WTC11 (cell line): ENCODE results near the gene SMARCA2. TPM values are rescaled to one million over a fixed set of nuclear protein-coding genes. Genes with fewer than 3 reads are reported as not detected.
A peak's percentile ranks its signal among the peaks of the same experiment; 100 is the strongest.

ENCODE experiments used
- ATAC-seq: fragments of 200-7000 bp; cut with Tn5 transposase; 2 replicates; pipeline ENCODE4 v1.10.0; 2021; ENCODE audit warnings: mild to moderate bottlenecking, moderate library complexity
- CTCF ChIA-PET: fragments of 300-600 bp; sonication (Branson Sonifier 250); formaldehyde crosslinking; loops from one replicate; lab custom pipeline; 2021; ENCODE audit warnings: antibody characterized with exemption; lab: Charles Lee
- POLR2A ChIA-PET: fragments of 350-600 bp; sonication (Branson Sonifier 250); formaldehyde crosslinking; loops from one replicate; lab custom pipeline; 2021; ENCODE audit warnings: antibody characterized with exemption; lab: Charles Lee
- DNase-seq: peaks from one replicate; pipeline ENCODE4 v3.0.0; 2021; ENCODE audit warnings: low spot score
- H3K27ac Mint-ChIP-seq: 2 replicates; pipeline ENCODE4 v1.8.0; 2021; ENCODE audit warnings: mixed read lengths
- H3K27me3 Mint-ChIP-seq: 2 replicates; pipeline ENCODE4 v1.8.0; 2021; ENCODE audit warnings: low read depth, mild to moderate bottlenecking, moderate library complexity, mixed read lengths
- H3K36me3 Mint-ChIP-seq: 2 replicates; pipeline ENCODE4 v1.8.0; 2021; ENCODE audit warnings: mixed read lengths
- H3K4me1 Mint-ChIP-seq: 2 replicates; pipeline ENCODE4 v1.8.0; 2022; ENCODE audit warnings: mixed read lengths
- H3K4me3 Mint-ChIP-seq: 2 replicates; pipeline ENCODE4 v1.8.0; 2021; ENCODE audit warnings: mild to moderate bottlenecking, moderate library complexity, mixed read lengths
- H3K9me3 Mint-ChIP-seq: 2 replicates; pipeline ENCODE4 v1.8.0; 2021; ENCODE audit warnings: mixed read lengths
- E2F4 ChIP-seq: sonication (generic); formaldehyde crosslinking; IDR thresholded peaks from 2 replicates; pipeline ENCODE4 v1.8.1; 2022; ENCODE audit warnings: low read depth, mild to moderate bottlenecking, moderate library complexity, missing genetic modification reagents, borderline replicate concordance
- EMX1 ChIP-seq: fragments of 250-450 bp; sonication (Bioruptor Pico); IDR thresholded peaks from 2 replicates; pipeline ENCODE4 v1.8.0; 2021; ENCODE audit warnings: mild to moderate bottlenecking
- FOXP1 ChIP-seq: sonication (generic); formaldehyde crosslinking; IDR thresholded peaks from 2 replicates; pipeline ENCODE4 v1.8.0; 2022; ENCODE audit warnings: missing genetic modification reagents, mild to moderate bottlenecking, moderate library complexity, borderline replicate concordance
- JUN ChIP-seq: sonication (generic); formaldehyde crosslinking; IDR thresholded peaks from 2 replicates; pipeline ENCODE4 v1.8.0; 2023; ENCODE audit warnings: mild to moderate bottlenecking, missing genetic modification reagents
- NFATC4 ChIP-seq: fragments of 250-450 bp; sonication (Bioruptor Pico); IDR thresholded peaks from 2 replicates; pipeline ENCODE4 v1.9.0; 2021; ENCODE audit warnings: mild to moderate bottlenecking
- NR1H2 ChIP-seq: sonication (generic); formaldehyde crosslinking; IDR thresholded peaks from 2 replicates; pipeline ENCODE4 v1.9.0; 2021; ENCODE audit warnings: mild to moderate bottlenecking, moderate library complexity, missing genetic modification reagents
- NR3C1 ChIP-seq: sonication (generic); formaldehyde crosslinking; conservative IDR thresholded peaks from 2 replicates; pipeline ENCODE4 v1.8.1; 2023; ENCODE audit warnings: low read depth, mild to moderate bottlenecking, missing genetic modification reagents
- OVOL2 ChIP-seq: fragments of 250-450 bp; sonication (Bioruptor Pico); IDR thresholded peaks from 2 replicates; pipeline ENCODE4 v1.9.0; 2021; ENCODE audit warnings: mild to moderate bottlenecking, borderline replicate concordance
- PRRX2 ChIP-seq: fragments of 250-450 bp; sonication (Bioruptor Pico); IDR thresholded peaks from 2 replicates; pipeline ENCODE4 v1.8.0; 2021; ENCODE audit warnings: mild to moderate bottlenecking
- SP1 ChIP-seq: sonication (generic); formaldehyde crosslinking; conservative IDR thresholded peaks from 2 replicates; pipeline ENCODE4 v1.8.1; 2022; ENCODE audit warnings: missing genetic modification reagents
- USF2 ChIP-seq: sonication (generic); formaldehyde crosslinking; IDR thresholded peaks from 2 replicates; pipeline ENCODE4 v1.8.1; 2023; ENCODE audit warnings: mild to moderate bottlenecking, missing genetic modification reagents, moderate library complexity
- ZBTB21 ChIP-seq: sonication (generic); formaldehyde crosslinking; IDR thresholded peaks from 2 replicates; pipeline ENCODE4 v1.8.1; 2023; ENCODE audit warnings: mild to moderate bottlenecking, missing genetic modification reagents, borderline replicate concordance
- ZBTB43 ChIP-seq: sonication (generic); formaldehyde crosslinking; IDR thresholded peaks from 2 replicates; pipeline ENCODE4 v1.8.1; 2023; ENCODE audit warnings: mild to moderate bottlenecking, missing genetic modification reagents
- ZNF232 ChIP-seq: sonication (generic); formaldehyde crosslinking; IDR thresholded peaks from 2 replicates; pipeline ENCODE4 v1.8.0; 2022; ENCODE audit warnings: mild to moderate bottlenecking, missing genetic modification reagents
- ZNF423 ChIP-seq: fragments of 250-450 bp; sonication (Bioruptor Pico); IDR thresholded peaks from 2 replicates; pipeline ENCODE4 v2.1.2; 2022; ENCODE audit warnings: mild to moderate bottlenecking, moderate library complexity
- ZNF425 ChIP-seq: fragments of 250-450 bp; sonication (Bioruptor Pico); conservative IDR thresholded peaks from 2 replicates; pipeline ENCODE4 v1.9.0; 2021; ENCODE audit warnings: mild to moderate bottlenecking
- total RNA-seq: library from RNA; stranded (reverse); gene quantifications from 3 replicates; pipeline ENCODE4 v1.2.3, GENCODE V29; 2021
- TF ChIP-seq, protein P1 (sequence below): fragments of 250-450 bp; sonication (Bioruptor Pico); IDR thresholded peaks from 2 replicates; pipeline ENCODE4 v1.9.0; 2021; ENCODE audit warnings: moderate library complexity, mild to moderate bottlenecking, inconsistent platforms, borderline replicate concordance
- TF ChIP-seq, protein P2 (sequence below): sonication (generic); formaldehyde crosslinking; IDR thresholded peaks from 2 replicates; pipeline ENCODE4 v1.8.0; 2023; ENCODE audit warnings: mild to moderate bottlenecking, missing genetic modification reagents
- TF ChIP-seq, protein P3 (sequence below): sonication (generic); formaldehyde crosslinking; IDR thresholded peaks from 2 replicates; pipeline ENCODE4 v1.8.1; 2022; ENCODE audit warnings: mild to moderate bottlenecking, moderate library complexity, missing genetic modification reagents

SMARCA2 gene
- total RNA-seq, 1 experiment from 2014 or later = 20.3 TPM

DNA sequence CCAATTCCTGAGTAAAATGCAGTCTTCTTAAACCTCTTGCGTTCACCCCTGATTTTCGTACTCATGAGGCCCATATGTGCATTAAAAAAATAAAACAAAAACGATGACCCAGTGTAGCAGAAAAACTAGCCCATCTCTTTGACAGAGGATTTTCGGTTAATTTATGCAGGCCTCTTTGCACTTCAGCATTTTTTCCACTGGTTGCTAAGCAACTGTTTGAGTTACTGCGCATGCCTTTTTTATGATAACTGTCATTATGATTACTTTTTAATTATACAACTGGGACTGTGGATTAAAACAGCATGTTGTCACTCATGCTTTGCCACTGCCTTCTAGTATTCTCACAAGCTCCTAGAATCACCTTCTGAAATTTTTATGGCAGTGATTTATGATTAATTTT, 165.0 kb downstream of the SMARCA2 start:
- H3K4me3 Mint-ChIP-seq = no peak overlapping the region
- ATAC-seq (no peak), DNase-seq (no peak)
- peak overlapping the region; percentile 51; the same call in 1 of the 2 replicates for H3K27ac Mint-ChIP-seq
- H3K4me1 Mint-ChIP-seq = peaks cover 46% of the 10 kb centered on the region
- H3K9me3 Mint-ChIP-seq = no peaks in the 10 kb centered on the region
- H3K27me3 Mint-ChIP-seq = no peaks in the 10 kb centered on the region
- POLR2A ChIA-PET = no interaction called here
- CTCF ChIA-PET = interaction anchor here (1.5 to 3.1 kb wide), 3 partner anchors 34 to 64 kb away, joined by 4 to 10 read pairs (median 9); no protein-coding TSS in a partner anchor
- TF ChIP-seq FOXP1 (CRISPR knock-in tag) = no peak
- no peak for TF ChIP-seq ZBTB43
- no peak for TF ChIP-seq OVOL2 (CRISPR knock-in tag)
- TF ChIP-seq E2F4 = no peak
- no peak for TF ChIP-seq USF2 (CRISPR knock-in tag)
- no peak for TF ChIP-seq JUN (CRISPR knock-in tag)
- TF ChIP-seq, protein P1, sequence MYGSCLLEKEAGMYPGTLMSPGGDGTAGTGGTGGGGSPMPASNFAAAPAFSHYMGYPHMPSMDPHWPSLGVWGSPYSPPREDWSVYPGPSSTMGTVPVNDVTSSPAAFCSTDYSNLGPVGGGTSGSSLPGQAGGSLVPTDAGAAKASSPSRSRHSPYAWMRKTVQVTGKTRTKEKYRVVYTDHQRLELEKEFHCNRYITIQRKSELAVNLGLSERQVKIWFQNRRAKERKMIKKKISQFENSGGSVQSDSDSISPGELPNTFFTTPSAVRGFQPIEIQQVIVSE = no peak
- TF ChIP-seq NR3C1 = no peak
- H3K36me3 Mint-ChIP-seq = no peaks in the 10 kb centered on the region

GRCh38 chr9:2180704-2181103, 165.6 kb downstream of the SMARCA2 start:
- no peak for DNase-seq
- TF ChIP-seq PRRX2 (CRISPR knock-in tag) (no peak), EMX1 (CRISPR knock-in tag) (no peak), ZBTB21 (CRISPR knock-in tag) (no peak), ZNF232 (CRISPR knock-in tag) (no peak), ZNF425 (CRISPR knock-in tag) (no peak), NFATC4 (CRISPR knock-in tag) (no peak), ZNF423 (no peak), E2F4 (no peak), SP1 (CRISPR knock-in tag) (no peak), NR1H2 (no peak), NR3C1 (no peak)
- TF ChIP-seq, protein P1 = no peak
- TF ChIP-seq, protein P2, sequence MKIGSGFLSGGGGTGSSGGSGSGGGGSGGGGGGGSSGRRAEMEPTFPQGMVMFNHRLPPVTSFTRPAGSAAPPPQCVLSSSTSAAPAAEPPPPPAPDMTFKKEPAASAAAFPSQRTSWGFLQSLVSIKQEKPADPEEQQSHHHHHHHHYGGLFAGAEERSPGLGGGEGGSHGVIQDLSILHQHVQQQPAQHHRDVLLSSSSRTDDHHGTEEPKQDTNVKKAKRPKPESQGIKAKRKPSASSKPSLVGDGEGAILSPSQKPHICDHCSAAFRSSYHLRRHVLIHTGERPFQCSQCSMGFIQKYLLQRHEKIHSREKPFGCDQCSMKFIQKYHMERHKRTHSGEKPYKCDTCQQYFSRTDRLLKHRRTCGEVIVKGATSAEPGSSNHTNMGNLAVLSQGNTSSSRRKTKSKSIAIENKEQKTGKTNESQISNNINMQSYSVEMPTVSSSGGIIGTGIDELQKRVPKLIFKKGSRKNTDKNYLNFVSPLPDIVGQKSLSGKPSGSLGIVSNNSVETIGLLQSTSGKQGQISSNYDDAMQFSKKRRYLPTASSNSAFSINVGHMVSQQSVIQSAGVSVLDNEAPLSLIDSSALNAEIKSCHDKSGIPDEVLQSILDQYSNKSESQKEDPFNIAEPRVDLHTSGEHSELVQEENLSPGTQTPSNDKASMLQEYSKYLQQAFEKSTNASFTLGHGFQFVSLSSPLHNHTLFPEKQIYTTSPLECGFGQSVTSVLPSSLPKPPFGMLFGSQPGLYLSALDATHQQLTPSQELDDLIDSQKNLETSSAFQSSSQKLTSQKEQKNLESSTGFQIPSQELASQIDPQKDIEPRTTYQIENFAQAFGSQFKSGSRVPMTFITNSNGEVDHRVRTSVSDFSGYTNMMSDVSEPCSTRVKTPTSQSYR (CRISPR knock-in tag) = no peak
- TF ChIP-seq, protein P3, sequence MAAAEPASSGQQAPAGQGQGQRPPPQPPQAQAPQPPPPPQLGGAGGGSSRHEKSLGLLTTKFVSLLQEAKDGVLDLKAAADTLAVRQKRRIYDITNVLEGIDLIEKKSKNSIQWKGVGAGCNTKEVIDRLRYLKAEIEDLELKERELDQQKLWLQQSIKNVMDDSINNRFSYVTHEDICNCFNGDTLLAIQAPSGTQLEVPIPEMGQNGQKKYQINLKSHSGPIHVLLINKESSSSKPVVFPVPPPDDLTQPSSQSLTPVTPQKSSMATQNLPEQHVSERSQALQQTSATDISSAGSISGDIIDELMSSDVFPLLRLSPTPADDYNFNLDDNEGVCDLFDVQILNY = no peak

More at GRCh38 chr9:2180704-2181103, 165.6 kb downstream of the SMARCA2 start:
- ChIA-PET POLR2A (interaction anchor here (0.6 kb wide), 1 partner anchor 464 kb away, joined by 5 read pairs; no protein-coding TSS in a partner anchor), CTCF (interaction anchor here (0.7 to 3.1 kb wide), 5 partner anchors 13 to 65 kb away, joined by 3 to 10 read pairs (median 4); no protein-coding TSS in a partner anchor)
- H3K4me1 Mint-ChIP-seq = peaks cover 46% of the 10 kb centered on the region
- ATAC-seq = no peak
- H3K9me3 Mint-ChIP-seq = no peaks in the 10 kb centered on the region
- H3K36me3 Mint-ChIP-seq = no peaks in the 10 kb centered on the region
- H3K27me3 Mint-ChIP-seq = no peaks in the 10 kb centered on the region
- H3K27ac Mint-ChIP-seq = no peak overlapping the region; the same call in 1 of the 2 replicates
- no peak overlapping the region for H3K4me3 Mint-ChIP-seq
